SK-N-SH treated with all-trans-retinoic acid at 6 μM for 48 hours (cell line): ENCODE results near the gene LRMDA.

Experiments
- ESRRG ChIP-seq: fragments of 250-450 bp; sonication (Bioruptor Pico); IDR thresholded peaks from 2 replicates; pipeline ENCODE4 v1.6.1; 2021; ENCODE audit warnings: mild to moderate bottlenecking
- ISL1 ChIP-seq: fragments of 250-450 bp; sonication (Bioruptor Pico); IDR thresholded peaks from 2 replicates; pipeline ENCODE4 v2.1.2; 2022; ENCODE audit warnings: mild to moderate bottlenecking, moderate library complexity
- OSR1 ChIP-seq: fragments of 250-450 bp; sonication (Bioruptor Pico); IDR thresholded peaks from 2 replicates; pipeline ENCODE4 v1.8.0; 2022; ENCODE audit warnings: moderate library complexity, mild to moderate bottlenecking, inconsistent platforms
- PPARA ChIP-seq: fragments of 250-450 bp; sonication (Bioruptor Pico); IDR thresholded peaks from 2 replicates; pipeline ENCODE4 v1.5.0; 2020; ENCODE audit warnings: mild to moderate bottlenecking, borderline replicate concordance
- ZFP3 ChIP-seq: fragments of 250-450 bp; sonication (Bioruptor Pico); IDR thresholded peaks from 2 replicates; pipeline ENCODE4 v1.5.0; 2020; ENCODE audit warnings: mild to moderate bottlenecking, moderate library complexity
- TF ChIP-seq, protein P1 (sequence below): fragments of 250-450 bp; sonication (Bioruptor Pico); IDR thresholded peaks from 2 replicates; pipeline ENCODE4 v1.5.1; 2020; ENCODE audit warnings: low read depth, mild to moderate bottlenecking, moderate library complexity

DNA sequence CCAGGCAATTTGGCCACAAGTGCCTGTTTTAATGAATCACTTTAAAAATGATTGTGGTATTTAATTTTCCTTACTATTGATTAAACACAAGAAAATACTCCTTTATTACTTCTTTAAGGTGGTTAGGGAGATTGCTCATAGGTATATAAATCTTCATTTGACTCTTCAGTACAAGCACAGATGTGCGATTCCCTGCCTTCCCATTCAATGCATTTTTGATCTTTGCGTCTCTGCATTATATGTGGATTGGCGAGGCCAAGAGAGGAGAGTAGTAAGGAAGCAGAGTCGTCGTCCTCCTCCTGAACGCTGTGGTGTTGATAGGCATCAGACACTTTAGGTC is 683.7 kb downstream of the LRMDA start:
- no peak for TF ChIP-seq OSR1 (CRISPR knock-in tag)
- TF ChIP-seq, protein P1, sequence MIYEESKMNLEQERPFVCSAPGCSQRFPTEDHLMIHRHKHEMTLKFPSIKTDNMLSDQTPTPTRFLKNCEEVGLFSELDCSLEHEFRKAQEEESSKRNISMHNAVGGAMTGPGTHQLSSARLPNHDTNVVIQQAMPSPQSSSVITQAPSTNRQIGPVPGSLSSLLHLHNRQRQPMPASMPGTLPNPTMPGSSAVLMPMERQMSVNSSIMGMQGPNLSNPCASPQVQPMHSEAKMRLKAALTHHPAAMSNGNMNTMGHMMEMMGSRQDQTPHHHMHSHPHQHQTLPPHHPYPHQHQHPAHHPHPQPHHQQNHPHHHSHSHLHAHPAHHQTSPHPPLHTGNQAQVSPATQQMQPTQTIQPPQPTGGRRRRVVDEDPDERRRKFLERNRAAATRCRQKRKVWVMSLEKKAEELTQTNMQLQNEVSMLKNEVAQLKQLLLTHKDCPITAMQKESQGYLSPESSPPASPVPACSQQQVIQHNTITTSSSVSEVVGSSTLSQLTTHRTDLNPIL (CRISPR knock-in tag): no peak
- TF ChIP-seq ESRRG (CRISPR knock-in tag): no peak
- TF ChIP-seq PPARA (CRISPR knock-in tag): no peak
- no peak for TF ChIP-seq ISL1 (CRISPR knock-in tag)
- no peak for TF ChIP-seq ZFP3
